B cell (primary cell): ENCODE results near the gene CHAMP1. TPM values are rescaled to one million over a fixed set of nuclear protein-coding genes. Genes with fewer than 3 reads are reported as not detected.

ENCODE experiments used
- ATAC-seq: fragments of 200-7000 bp; cut with Tn5 transposase; one replicate; pipeline ENCODE4 v1.10.0; 2021; ENCODE audit warnings: low read depth, mild to moderate bottlenecking, moderate number of reproducible peaks, moderate library complexity
- CTCF ChIA-PET: fragments of 350-600 bp; sonication (Branson Sonifier 250); formaldehyde crosslinking; loops from one replicate; lab custom pipeline; 2021; ENCODE audit warnings: antibody characterized with exemption, inconsistent platforms; lab: Charles Lee
- POLR2A ChIA-PET: fragments of 350-600 bp; sonication (Branson Sonifier 250); formaldehyde crosslinking; loops from one replicate; lab custom pipeline; 2021; ENCODE audit warnings: antibody characterized with exemption; lab: Charles Lee
- DNase-seq: peaks from one replicate; pipeline ENCODE4 v3.0.0; 2013
- H2AFZ ChIP-seq: 2 replicates; pipeline ENCODE4 v1.6.1; 2012; ENCODE audit warnings: mild to moderate bottlenecking, low read depth, low read length; ENCODE audit not compliant: insufficient read depth, poor library complexity, severe bottlenecking
- H3K27ac ChIP-seq, 2 donors: 1 replicate in 1 of 2; 2 replicates in 1 of 2; pipeline ENCODE4 v1.5.1; 2012 to 2013; ENCODE audit warnings: low read length in 2 of 2, mild to moderate bottlenecking in 2 of 2, moderate library complexity in 1 of 2
- H3K27me3 ChIP-seq, 4 experiments: fragments of 200-600 bp in 1 of 4; sonication (generic) in 1 of 4; replicated peaks in 1 of 4; 1 replicate in 2 of 4; 2 replicates in 2 of 4; pipeline versions ENCODE4 v1.6.1 to v1.7.0; 2013 to 2016; ENCODE audit warnings: low read length in 3 of 4, mild to moderate bottlenecking in 2 of 4, mixed read lengths in 1 of 4, moderate library complexity in 1 of 4; ENCODE audit not compliant: insufficient read depth in 4 of 4, control insufficient read depth in 3 of 4; ENCODE audit errors: control extremely low read depth in 1 of 4
- H3K36me3 ChIP-seq, 2 experiments: replicated peaks in 1 of 2; 1 replicate in 1 of 2; 2 replicates in 1 of 2; pipeline versions ENCODE4 v1.6.1 to v1.7.1; 2013; ENCODE audit warnings: low read length in 1 of 2; ENCODE audit not compliant: insufficient read depth in 2 of 2, control insufficient read depth in 1 of 2; ENCODE audit errors: control extremely low read depth in 1 of 2, extremely low read depth in 1 of 2
- H3K4me1 ChIP-seq, 2 donors: fragments of 200-600 bp in 1 of 2; sonication (generic) in 1 of 2; 1 replicate in 1 of 2; 2 replicates in 1 of 2; pipeline versions ENCODE4 v1.5.1 to v1.6.1; 2013 to 2017; ENCODE audit warnings: low read length in 2 of 2; ENCODE audit not compliant: control insufficient read depth in 2 of 2, insufficient read depth in 2 of 2
- H3K4me2 ChIP-seq: replicated peaks from 2 replicates; pipeline ENCODE3; 2012; ENCODE audit warnings: mild to moderate bottlenecking, low read depth, low read length; ENCODE audit not compliant: poor library complexity, severe bottlenecking
- H3K4me3 ChIP-seq, 5 experiments: fragments of 200-600 bp in 1 of 5; sonication (generic) in 1 of 5; 1 replicate in 3 of 5; 2 replicates in 2 of 5; pipeline versions ENCODE4 v1.5.1 to v1.7.0; 2011 to 2016; ENCODE audit warnings: low read length in 4 of 5, mild to moderate bottlenecking in 4 of 5, low read depth in 2 of 5, control low read depth in 1 of 5, moderate library complexity in 1 of 5; ENCODE audit not compliant: insufficient read depth in 1 of 5; ENCODE audit errors: control extremely low read depth in 1 of 5, extremely low read depth in 1 of 5
- H3K79me2 ChIP-seq: fragments of 200-600 bp; sonication (generic); one replicate; pipeline ENCODE4 v1.6.0; 2016; ENCODE audit warnings: low read length; ENCODE audit not compliant: control insufficient read depth, insufficient read depth
- H3K9ac ChIP-seq: fragments of 200-600 bp; sonication (generic); 2 replicates; pipeline ENCODE4 v1.6.1; 2017; ENCODE audit warnings: mild to moderate bottlenecking, low read length, moderate library complexity
- H3K9me3 ChIP-seq, 3 donors: one replicate each; pipeline versions ENCODE4 v1.6.1 to v1.7.1; 2013; ENCODE audit warnings: low read length in 2 of 3; ENCODE audit not compliant: control insufficient read depth in 2 of 3, insufficient read depth in 1 of 3; ENCODE audit errors: control extremely low read depth in 1 of 3
- H4K20me1 ChIP-seq: 2 replicates; pipeline ENCODE4 v1.6.0; 2012; ENCODE audit warnings: mild to moderate bottlenecking, low read length; ENCODE audit not compliant: insufficient read depth, control insufficient read depth, poor library complexity, severe bottlenecking
- H3K27ac Mint-ChIP-seq: one replicate; pipeline ENCODE4 v1.8.0; 2021; ENCODE audit warnings: mixed read lengths
- H3K27me3 Mint-ChIP-seq: one replicate; pipeline ENCODE4 v1.8.0; 2021; ENCODE audit warnings: mixed read lengths
- H3K4me1 Mint-ChIP-seq: one replicate; pipeline ENCODE4 v1.8.0; 2021; ENCODE audit warnings: mixed read lengths
- H3K4me3 Mint-ChIP-seq: one replicate; pipeline ENCODE4 v1.8.0; 2021; ENCODE audit warnings: mixed read lengths
- H3K9me3 Mint-ChIP-seq: one replicate; pipeline ENCODE4 v1.8.0; 2022; ENCODE audit warnings: mixed read lengths; ENCODE audit not compliant: insufficient read depth
- EZH2 ChIP-seq: IDR thresholded peaks from 2 replicates; pipeline ENCODE4 v1.6.1; 2012; ENCODE audit warnings: borderline replicate concordance, low read depth, mild to moderate bottlenecking, moderate library complexity, low read length; ENCODE audit not compliant: insufficient read depth, poor library complexity, severe bottlenecking
- WGBS: methylation state at CpG from one replicate; pipeline ENCODE4 v1.1.5; 2013; ENCODE audit warnings: missing lambda C conversion rate; ENCODE audit not compliant: insufficient coverage; 5-methylcytosine and 5-hydroxymethylcytosine counted together
- intact Hi-C: fragments of 100-400 bp; cut with micrococcal nuclease; formaldehyde crosslinking; loops from one replicate; pipeline ENCODE4 v1.10.0; 2022
- polyA minus RNA-seq: library from RNA; depleted of rRNA, polyadenylated mRNA; stranded (reverse); fragments of >200 nt; gene quantifications from 2 replicates; pipeline ENCODE4 v1.2.3, GENCODE V29; 2012
- polyA plus RNA-seq: library from polyadenylated mRNA; depleted of rRNA; stranded (reverse); fragments of >200 nt; gene quantifications from 2 replicates; pipeline ENCODE4 v1.2.3, GENCODE V29; 2012
- total RNA-seq, 2 donors: library from RNA; stranded (reverse); fragments of 120-200 nt in 1 of 2; gene quantifications; 1 replicate in 1 of 2; 2 replicates in 1 of 2; pipeline versions ENCODE4 v1.2.3 to v1.2.4, GENCODE V29; 2013 to 2022
- TF ChIP-seq, protein P1 (sequence below): fragments of 200-600 bp; IDR thresholded peaks from one replicate; pipeline ENCODE4 v1.8.0; 2022; ENCODE audit warnings: antibody characterized with exemption, mild to moderate bottlenecking

CHAMP1 gene, protein sequence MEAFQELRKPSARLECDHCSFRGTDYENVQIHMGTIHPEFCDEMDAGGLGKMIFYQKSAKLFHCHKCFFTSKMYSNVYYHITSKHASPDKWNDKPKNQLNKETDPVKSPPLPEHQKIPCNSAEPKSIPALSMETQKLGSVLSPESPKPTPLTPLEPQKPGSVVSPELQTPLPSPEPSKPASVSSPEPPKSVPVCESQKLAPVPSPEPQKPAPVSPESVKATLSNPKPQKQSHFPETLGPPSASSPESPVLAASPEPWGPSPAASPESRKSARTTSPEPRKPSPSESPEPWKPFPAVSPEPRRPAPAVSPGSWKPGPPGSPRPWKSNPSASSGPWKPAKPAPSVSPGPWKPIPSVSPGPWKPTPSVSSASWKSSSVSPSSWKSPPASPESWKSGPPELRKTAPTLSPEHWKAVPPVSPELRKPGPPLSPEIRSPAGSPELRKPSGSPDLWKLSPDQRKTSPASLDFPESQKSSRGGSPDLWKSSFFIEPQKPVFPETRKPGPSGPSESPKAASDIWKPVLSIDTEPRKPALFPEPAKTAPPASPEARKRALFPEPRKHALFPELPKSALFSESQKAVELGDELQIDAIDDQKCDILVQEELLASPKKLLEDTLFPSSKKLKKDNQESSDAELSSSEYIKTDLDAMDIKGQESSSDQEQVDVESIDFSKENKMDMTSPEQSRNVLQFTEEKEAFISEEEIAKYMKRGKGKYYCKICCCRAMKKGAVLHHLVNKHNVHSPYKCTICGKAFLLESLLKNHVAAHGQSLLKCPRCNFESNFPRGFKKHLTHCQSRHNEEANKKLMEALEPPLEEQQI
- total RNA-seq (32.6 and 34.7 TPM in 2 replicates), polyA plus RNA-seq (12.7 and 14.5 TPM in 2 replicates), polyA minus RNA-seq (4.0 and 5.2 TPM in 2 replicates)
- 6.9 TPM for total RNA-seq (2013)

- ATAC-seq, result peak; percentile 85
- H3K27ac ChIP-seq, result peak within 1 kb of the TSS; percentile 80 to 88
- peaks cover 48% of the 10 kb centered on the region for H3K4me1 Mint-ChIP-seq
- peaks cover 27 to 30% of the 10 kb centered on the region in 2 donors for H3K4me1 ChIP-seq
- CTCF ChIA-PET, result interaction anchor here (1.0 to 1.7 kb wide), 3 partner anchors 11 to 25 kb away, joined by 3 to 6 read pairs (median 3); no protein-coding TSS in a partner anchor
- H3K27ac Mint-ChIP-seq, result peak within 1 kb of the TSS; percentile 92
- H3K27me3 ChIP-seq, result no peaks in the 10 kb centered on the region
- POLR2A ChIA-PET, result interaction anchor here (0.7 to 1.4 kb wide), 4 partner anchors 32 to 821 kb away, joined by 3 to 10 read pairs (median 4); partner anchors contain the start of gene UPF3A
- under 1% methylated on average over 107 of the region's 107 CpGs for WGBS
- H3K4me3 ChIP-seq, result peak within 1 kb of the TSS; percentile 43 to 86 (median 67)
- no peaks in the 10 kb centered on the region for H3K9me3 ChIP-seq
- peaks cover 40% of the 10 kb centered on the region for H4K20me1 ChIP-seq
- H3K9ac ChIP-seq, result peak within 1 kb of the TSS; percentile 77
- H3K36me3 ChIP-seq, result peaks cover 0 to 4% of the 10 kb centered on the region in 2 experiments
- H3K4me3 Mint-ChIP-seq, result peak within 1 kb of the TSS; percentile 90
- H3K9me3 Mint-ChIP-seq, result no peaks in the 10 kb centered on the region
- H3K27me3 Mint-ChIP-seq, result no peaks in the 10 kb centered on the region
- peaks cover 54% of the 10 kb centered on the region for H3K79me2 ChIP-seq
- intact Hi-C loops, result loop anchor here (1.0 kb wide), 2 partner anchors 32 to 79 kb away; no protein-coding TSS in a partner anchor
- peak; percentile 92 for DNase-seq
- H2AFZ ChIP-seq, result peak within 1 kb of the TSS; percentile 81
- no peak for TF ChIP-seq EZH2
- TF ChIP-seq, protein P1, sequence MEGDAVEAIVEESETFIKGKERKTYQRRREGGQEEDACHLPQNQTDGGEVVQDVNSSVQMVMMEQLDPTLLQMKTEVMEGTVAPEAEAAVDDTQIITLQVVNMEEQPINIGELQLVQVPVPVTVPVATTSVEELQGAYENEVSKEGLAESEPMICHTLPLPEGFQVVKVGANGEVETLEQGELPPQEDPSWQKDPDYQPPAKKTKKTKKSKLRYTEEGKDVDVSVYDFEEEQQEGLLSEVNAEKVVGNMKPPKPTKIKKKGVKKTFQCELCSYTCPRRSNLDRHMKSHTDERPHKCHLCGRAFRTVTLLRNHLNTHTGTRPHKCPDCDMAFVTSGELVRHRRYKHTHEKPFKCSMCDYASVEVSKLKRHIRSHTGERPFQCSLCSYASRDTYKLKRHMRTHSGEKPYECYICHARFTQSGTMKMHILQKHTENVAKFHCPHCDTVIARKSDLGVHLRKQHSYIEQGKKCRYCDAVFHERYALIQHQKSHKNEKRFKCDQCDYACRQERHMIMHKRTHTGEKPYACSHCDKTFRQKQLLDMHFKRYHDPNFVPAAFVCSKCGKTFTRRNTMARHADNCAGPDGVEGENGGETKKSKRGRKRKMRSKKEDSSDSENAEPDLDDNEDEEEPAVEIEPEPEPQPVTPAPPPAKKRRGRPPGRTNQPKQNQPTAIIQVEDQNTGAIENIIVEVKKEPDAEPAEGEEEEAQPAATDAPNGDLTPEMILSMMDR, result no peak
- H3K4me2 ChIP-seq, result peak within 1 kb of the TSS; percentile 80
Measured at GRCh38 chr13:114314074-114314912, at the start of gene CHAMP1. Gene CHAMP1, plus strand, starts transcription at chr13:114314503. Its CDS starts 9,340 bp downstream, at chr13:114323843.
